HS-27A (cell line): ENCODE data around the gene RNU1-2.
"Not testable (repeated sequence)": the region's sequence is repeated elsewhere in the genome, so short reads cannot be mapped to it uniquely, and the experiment has no call there.

ENCODE experiments used
- DNase-seq: peaks from one replicate; pipeline ENCODE4 v3.0.0-alpha.2; 2012; ENCODE audit warnings: low read depth, missing footprints

The RNU1-2 gene

GRCh38 chr1:16911851-16912721 lies 16.3 kb downstream of the RNU1-2 start:
- DNase-seq: not testable (repeated sequence)

- not testable (repeated sequence) for DNase-seq
Measured at GRCh38 chr1:16912742-16913141, 17.0 kb downstream of the RNU1-2 start.

GRCh38 chr1:16913181-16913832 lies 17.5 kb downstream of the RNU1-2 start:
- DNase-seq: no peak

- peak; percentile 81 for DNase-seq
Measured at GRCh38 chr1:16913833-16914662, 18.3 kb downstream of the RNU1-2 start.

- not testable (repeated sequence) for DNase-seq
Measured at GRCh38 chr1:16914928-16915626, 19.3 kb downstream of the RNU1-2 start.

DNA sequence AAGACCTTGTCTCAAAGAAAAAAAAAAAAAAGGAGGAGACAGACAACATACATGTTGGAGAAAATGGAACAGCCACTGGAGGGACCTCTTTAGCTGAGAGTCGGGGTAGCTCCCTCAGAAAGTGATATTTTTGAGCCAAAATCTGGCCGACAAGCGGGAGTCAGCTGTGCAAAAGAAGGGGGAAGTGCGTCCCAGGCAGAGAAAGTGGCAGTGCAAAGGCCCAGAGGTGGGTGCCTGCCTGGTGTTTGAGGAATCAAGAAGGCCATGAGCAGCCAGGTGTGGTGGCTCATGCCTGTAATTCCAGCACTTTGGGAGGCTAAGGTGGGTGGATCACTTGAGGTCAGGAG lies 19.8 kb downstream of the RNU1-2 start:
- DNase-seq: no peak

DNA sequence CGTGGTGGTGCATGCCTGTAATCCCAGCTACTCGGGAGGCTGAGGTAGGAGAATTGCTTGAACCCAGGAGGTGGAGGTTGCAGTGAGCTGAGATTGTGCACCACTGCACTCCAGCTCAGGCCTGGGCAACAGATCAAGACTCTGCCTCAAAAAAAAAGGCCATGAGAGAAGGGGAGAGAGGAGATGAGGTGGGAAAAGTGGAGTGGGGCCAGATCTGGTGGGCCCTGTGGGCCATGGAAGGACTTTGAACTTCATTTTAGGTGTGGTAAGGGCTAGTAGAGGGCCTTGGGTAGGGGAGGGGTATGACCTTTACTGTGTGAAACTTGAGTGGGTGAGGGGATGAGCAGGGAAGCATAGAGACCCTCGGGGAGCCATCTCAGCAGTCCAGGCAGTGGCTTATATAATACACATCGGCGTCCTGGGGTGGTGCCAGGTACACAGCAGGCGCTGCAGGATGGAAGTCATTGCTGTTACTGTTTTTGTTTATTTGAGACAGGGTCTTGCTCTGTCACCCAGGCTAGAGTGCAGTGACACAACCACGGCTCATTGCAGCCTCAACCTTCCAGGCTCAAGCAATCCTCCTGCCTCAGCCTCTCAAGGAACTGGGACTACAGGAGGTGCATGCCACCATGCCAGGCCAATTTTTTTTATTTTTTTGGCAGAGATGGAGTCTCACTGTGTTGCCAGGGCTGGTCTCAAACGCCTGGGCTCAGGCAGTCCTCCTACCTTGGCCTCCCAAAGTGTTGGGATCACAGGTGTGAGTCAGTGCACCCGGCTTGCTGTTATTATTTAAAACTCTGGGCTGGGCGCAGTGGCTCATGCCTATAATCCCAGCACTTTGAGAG lies 20.5 kb downstream of the RNU1-2 start:
- not testable (repeated sequence) for DNase-seq

GRCh38 chr1:16918371-16918770 lies 22.6 kb downstream of the RNU1-2 start:
- DNase-seq: no peak

- not testable (repeated sequence) for DNase-seq
Measured at GRCh38 chr1:16918936-16919665, 23.3 kb downstream of the RNU1-2 start.

- DNase-seq: no peak
Measured at GRCh38 chr1:16920951-16921350, 25.2 kb downstream of the RNU1-2 start.

- no peak for DNase-seq
Measured at GRCh38 chr1:16921391-16922185, 25.8 kb downstream of the RNU1-2 start, which contains the start of gene CROCC. Gene CROCC, plus strand, starts transcription at chr1:16921931. Its CDS starts 88 bp downstream, at chr1:16922019.

DNA sequence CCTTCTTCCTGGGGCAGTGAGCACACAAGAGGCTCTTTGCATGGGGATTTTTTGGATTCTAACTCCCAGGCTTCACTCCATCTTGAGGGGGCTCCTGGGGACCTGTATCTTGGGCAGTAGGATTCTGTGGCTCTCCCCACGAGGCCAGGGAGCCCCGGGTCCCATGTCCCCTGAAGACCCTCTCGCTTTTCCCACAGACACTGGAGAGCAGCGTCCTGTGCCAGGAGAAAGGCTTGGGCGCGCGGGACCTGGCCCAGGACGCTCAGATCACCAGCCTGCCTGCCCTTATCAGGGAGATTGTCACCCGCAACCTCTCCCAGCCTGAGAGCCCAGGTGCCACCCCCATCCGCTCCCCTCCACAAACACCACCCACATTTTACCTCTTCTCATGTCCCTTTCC lies 26.7 kb downstream of the RNU1-2 start:
- no peak for DNase-seq

DNA sequence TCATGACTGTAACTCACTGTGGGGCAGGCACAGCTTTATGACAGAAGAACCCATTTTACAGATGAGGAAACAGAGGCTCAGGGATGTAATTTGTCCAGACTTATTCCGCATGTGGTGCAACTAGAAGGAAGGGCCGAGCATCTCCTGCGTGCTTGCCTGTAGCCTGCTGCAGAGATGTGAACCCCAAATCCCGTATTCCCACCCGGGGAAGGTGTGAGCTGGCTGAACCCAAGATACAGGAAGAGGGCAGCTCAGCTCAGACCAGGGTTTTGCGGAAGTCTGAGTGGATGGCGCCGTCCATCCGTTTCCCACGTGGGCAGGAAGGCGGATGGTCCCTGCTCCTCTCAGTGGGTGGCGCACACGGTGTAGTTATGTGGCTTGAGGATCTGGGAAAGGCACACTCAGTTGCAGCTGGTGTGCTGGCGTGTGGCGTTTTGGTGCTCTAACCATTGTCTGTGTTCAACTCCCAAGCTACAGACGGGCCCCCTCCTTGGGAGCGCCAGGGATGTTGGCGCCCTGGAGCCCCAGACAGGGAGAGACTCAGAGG lies 27.2 kb downstream of the RNU1-2 start:
- no peak for DNase-seq

DNA sequence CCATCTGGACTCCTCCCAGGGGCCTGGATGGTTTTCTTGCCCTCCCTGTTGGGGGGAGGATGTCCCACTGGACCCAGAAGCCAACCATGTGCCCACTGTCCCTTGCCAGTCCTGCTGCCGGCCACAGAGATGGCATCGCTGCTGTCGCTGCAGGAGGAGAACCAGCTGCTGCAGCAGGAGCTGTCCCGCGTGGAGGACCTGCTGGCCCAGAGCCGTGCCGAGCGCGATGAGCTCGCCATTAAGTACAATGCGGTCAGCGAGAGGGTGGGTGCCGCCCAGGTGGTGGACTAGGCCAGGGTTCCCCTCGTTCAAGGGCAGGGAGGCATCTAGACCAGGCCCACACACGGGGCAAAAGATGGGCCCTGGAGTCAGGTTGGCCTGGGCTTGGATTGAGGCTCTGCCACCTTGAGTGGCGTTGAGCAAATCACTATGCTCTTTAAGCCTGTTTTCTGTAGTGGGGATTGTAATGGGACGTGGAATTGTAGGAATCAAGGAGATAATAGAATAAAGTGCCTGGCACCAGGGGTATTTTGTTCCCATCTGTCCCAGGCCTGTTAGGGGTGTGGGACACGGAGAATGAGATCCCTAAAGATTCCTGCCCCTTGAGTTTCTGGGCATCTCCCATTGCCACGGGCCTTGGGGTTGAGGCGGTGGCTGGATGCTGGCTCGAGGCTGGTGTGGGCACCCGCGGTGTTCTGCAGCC lies 28.6 kb downstream of the RNU1-2 start:
- no peak for DNase-seq

DNA sequence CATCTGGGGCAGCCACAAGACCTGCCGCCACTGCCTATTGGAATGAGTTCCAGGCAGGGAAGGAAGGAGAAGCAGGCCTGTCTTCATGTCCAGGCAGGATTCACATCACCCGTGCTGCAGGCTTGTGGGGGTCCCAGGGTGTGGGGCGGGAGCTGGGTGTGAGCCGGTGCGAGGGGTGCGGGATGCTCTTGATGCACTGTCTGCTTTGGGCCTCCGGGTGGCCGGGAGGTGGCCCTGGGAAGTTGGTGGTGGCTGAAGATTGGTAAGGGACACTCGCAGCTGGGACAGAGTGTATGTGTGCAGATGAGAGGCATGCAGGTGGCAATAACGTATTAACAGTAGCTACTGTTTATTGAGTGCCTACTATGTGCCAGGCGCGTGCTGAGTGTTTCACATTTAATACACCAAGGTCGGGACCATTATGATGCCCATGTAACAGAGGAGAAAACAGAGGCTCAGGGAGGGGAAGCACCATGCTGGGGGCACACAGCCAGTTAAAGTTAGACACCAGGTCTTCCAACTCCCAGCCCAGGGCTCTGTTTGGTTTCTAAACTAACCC lies 29.2 kb downstream of the RNU1-2 start:
- no peak for DNase-seq

DNA sequence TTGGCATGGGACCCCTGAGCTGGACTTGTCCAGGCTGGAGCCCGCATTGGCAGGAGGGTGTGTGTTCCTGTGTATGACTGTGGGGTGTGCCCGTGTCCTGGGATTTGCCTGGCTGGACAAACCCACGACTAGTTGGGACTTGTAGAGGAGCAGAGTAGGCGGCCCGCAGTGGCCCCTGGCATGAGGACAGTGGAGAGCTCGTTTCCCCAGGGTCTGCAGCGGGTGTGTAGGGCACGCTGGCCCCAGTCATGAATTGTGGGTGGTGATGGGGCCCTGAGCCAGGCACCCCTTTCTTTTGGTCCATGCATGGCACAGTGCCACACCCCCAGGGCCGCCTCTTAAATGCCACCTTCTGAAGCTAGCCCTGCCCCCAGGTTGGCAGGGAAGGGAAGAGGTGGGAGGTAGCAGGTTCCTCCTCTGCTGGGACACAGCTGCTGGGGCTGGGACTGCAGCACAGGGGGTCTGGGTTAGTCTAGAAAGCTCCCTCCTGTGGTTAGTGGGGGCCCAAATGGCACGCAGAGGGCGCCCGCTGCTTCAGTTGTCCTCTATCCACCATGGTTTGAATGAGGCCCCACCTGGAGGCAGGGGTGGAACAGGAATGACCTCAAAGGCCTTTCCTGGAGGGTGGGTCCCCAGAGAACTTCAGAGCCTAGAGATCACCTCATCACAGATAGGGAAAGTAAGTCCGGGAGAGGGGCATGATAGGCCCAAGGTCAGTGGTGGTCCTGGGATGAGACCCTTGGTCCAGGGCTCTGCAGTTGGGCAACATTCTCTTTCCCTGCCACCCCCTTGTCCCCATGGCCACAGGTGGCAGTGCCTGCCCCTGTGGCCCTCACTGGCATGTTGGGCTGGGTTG lies 30.1 kb downstream of the RNU1-2 start:
- no peak for DNase-seq

DNA sequence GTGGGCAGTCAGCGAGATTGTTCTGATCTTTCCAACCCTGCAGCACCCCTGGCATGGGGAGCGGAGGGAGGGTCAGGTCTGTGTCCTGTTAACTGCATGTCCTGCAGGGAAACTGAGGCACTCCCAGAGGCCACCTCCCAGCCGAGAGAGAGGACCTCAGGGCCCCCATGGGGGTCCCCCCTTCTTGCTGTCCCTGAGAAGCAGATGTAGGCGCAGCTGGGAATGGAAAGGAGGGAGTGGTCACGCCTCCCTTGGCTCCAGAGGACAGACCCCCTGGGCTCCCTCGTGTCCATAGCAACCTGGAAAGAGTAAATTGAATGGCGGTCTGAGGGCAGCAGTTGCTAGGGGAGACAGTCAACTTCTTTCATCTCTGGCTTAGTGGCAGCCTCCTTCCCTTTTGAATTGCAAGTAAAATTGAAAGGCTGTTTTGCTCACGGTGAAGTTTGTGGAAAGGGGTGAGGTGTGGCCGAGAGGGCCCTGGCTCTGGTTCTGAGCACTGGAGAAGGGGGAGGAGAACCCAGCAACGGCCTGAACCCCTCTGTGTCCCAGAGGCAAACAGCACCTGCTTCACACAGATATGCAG lies 30.8 kb downstream of the RNU1-2 start:
- DNase-seq: no peak
